ENCODE results near the gene ID2. TPM values are rescaled to one million over a fixed set of nuclear protein-coding genes. Genes with fewer than 3 reads are reported as not detected.

ID2 gene
- polyA plus RNA-seq, 3 donors, result 60.5 to 398 (median 216) TPM

DNA sequence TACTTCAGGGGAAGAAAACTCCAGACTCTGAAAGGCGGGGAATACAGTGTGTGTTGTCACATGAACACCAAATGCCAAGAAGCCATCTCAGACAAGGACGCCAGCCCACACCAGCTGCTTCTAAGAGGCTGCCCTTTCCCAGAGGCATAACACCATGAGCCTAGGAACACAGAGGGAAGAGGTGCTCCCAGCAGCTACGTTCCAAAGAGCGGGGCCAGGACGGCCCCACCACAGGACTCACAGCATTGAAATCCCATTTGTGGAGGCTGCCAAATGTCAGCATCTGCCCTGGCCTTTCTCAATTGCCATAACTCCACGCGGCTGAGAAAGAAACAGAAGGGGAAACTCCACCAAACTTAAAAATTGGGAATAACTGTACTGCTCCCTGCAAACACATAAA, 20.1 kb upstream of the ID2 start:
- 57 to 77% (median 75%) methylated on average over 7 of the region's 7 CpGs for WGBS, 3 donors
- H3K27ac ChIP-seq (ENCODE audit: low read depth, low read length), result no peak overlapping the region

DNA sequence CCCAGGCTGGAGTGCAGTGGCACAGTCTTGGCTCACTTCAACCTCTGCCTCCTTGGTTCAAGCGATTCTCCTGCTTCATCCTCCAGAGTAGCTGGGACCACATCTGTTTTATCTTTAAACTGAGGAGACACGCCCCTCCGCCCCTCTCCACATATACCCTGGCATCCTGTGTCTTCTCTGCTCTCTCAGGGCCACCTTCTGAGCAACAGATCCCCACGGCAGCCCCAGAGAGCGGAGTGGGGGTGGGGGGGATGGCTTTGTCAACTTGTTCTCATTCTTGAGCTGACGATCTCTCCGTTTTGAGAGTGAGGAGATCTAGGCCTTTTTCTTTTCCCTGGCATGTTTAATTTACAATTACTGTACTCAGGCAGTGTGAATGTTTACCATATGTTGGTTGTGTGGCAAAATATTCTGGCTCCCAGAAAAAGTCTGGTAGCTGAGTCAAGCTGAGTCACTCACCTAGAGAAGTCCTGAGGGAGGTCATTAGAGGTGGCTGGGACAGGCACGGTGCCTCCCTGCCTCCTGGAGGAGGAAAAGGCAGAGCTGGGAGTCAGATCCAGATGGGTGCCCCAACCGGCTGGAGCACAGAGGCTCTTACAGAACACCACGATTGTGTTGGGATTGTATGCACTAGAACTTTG, 19.5 kb upstream of the ID2 start:
- H3K27ac ChIP-seq (ENCODE audit: low read depth, low read length), result no peak overlapping the region
- 82 to 84% (median 84%) methylated on average over 10 of the region's 10 CpGs for WGBS, 3 donors

- no peak overlapping the region for H3K27ac ChIP-seq (ENCODE audit: low read depth, low read length)
- WGBS, 3 donors, result 61 to 78% (median 72%) methylated on average over 13 of the region's 13 CpGs
Observed at GRCh38 chr2:8663997-8664396, 17.9 kb upstream of the ID2 start.

GRCh38 chr2:8666581-8666980, 15.3 kb upstream of the ID2 start:
- H3K27ac ChIP-seq (ENCODE audit: low read depth, low read length), result no peak overlapping the region
- 92 to 96% (median 94%) methylated on average over 5 of the region's 5 CpGs for WGBS, 3 donors

DNA sequence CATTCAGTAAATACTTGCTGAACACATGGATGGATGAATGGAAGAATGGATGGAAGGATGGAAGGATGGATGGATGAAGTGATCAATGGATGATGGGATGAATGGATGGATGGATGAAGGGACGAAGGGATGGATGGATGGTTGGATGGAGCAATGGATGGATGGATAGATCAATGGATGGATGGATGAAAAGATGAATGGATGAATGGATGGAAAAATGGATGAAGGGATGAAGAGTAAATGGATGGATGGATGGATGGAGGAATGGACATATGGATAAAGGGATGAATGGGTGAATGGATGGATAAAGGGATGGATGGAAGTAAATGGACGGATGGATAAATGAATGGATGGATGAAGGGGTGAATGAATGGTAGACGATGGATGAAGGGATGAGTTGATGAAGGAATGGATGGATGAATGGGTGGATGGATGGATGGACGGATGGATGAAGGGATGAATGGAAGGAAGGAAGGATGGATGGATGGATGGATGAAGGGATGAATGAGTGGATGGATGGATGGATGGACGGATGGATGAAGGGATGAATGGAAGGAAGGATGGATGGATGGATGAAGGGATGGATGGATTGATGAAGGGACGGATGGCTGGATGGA, 13.9 kb upstream of the ID2 start:
- H3K27ac ChIP-seq (ENCODE audit: low read depth, low read length), result no peak overlapping the region
- 80 to 88% (median 84%) methylated on average over 6 of the region's 6 CpGs for WGBS, 3 donors

GRCh38 chr2:8669157-8669817, 12.6 kb upstream of the ID2 start:
- H3K27ac ChIP-seq (ENCODE audit: low read depth, low read length), result no peak overlapping the region
- WGBS, 3 donors, result 60 to 68% (median 66%) methylated on average over 3 of the region's 3 CpGs

- WGBS, 3 donors, result 95 to 96% (median 96%) methylated on average over 7 of the region's 7 CpGs
Observed at GRCh38 chr2:8670580-8670979, 11.3 kb upstream of the ID2 start.

GRCh38 chr2:8671176-8671575, 10.7 kb upstream of the ID2 start:
- 83 to 88% (median 85%) methylated on average over 8 of the region's 8 CpGs for WGBS, 3 donors

More at GRCh38 chr2:8670580-8670979, 11.3 kb upstream of the ID2 start:
- H3K27ac ChIP-seq (ENCODE audit: low read depth, low read length), result no peak overlapping the region

DNA sequence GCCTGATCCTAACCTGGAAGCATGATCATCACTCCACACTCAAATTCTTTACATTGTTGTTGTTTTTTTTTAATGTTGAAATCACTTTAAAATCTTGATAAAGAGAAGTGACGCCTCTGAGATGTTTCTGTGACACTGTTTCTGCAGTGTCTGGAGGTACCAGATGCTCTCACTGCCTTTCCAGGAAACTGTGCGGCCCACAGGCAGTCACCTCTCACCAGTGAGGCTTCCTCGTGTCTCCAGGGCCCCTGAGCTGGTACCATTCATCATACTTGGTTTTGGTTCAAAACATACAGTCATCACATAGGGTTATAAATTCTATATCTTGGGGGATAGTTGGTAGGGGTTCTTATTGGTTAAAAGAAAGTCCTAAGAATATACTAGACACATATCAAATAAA, 10.1 kb upstream of the ID2 start:
- WGBS, 3 donors, result 88 to 94% (median 89%) methylated on average over 3 of the region's 3 CpGs
- no peak overlapping the region for H3K27ac ChIP-seq (ENCODE audit: low read depth, low read length)

More at GRCh38 chr2:8671176-8671575, 10.7 kb upstream of the ID2 start:
- no peak overlapping the region for H3K27ac ChIP-seq (ENCODE audit: low read depth, low read length)

DNA sequence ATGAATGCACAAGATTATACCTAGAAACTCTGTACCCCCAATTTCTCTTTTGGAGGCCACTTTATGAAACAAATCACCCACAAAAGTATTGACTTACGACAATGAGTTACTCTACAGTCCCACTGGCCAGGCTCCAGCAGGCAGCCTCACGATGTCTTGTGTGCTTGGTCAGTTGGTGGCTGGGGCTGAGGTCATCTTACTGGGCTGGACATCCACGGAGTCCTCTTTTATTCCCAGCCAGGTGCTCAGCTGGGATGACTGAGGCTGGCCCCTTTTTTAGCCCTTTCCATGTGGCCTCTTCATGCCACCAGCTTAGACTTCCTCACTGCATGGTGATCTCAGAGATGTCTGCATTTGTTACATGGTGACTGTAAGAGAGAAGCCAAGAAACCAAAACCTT, 8.9 kb upstream of the ID2 start:
- 72 to 78% (median 73%) methylated on average over 3 of the region's 3 CpGs for WGBS, 3 donors
- H3K27ac ChIP-seq (ENCODE audit: low read depth, low read length), result no peak overlapping the region

DNA sequence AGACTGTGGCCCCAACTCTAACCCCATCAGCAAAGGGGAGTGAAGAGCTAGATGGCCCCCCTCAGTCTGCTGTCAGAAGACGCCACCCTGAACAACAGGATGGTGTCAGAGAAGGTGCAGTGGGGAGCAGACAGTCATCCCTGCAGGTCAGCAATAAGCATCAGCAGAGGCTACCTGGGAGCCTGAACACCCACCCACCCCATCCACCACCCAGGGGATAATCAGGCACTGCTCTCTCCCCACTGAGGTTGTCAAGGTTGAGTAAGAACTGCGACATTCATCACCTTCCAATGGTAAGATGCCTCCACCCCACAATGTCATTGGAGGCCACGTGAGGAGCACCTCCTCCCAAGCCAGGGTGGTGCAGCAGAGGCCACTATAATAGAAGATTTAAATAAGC, 8.5 kb upstream of the ID2 start:
- WGBS, 3 donors, result 90 to 99% (median 99%) methylated on average over 3 of the region's 3 CpGs
- no peak overlapping the region for H3K27ac ChIP-seq (ENCODE audit: low read depth, low read length)

- WGBS, 3 donors, result 95 to 97% (median 96%) methylated on average over 8 of the region's 8 CpGs
- H3K27ac ChIP-seq (ENCODE audit: low read depth, low read length), result no peak overlapping the region
Observed at GRCh38 chr2:8674420-8675009, 7.3 kb upstream of the ID2 start.

DNA sequence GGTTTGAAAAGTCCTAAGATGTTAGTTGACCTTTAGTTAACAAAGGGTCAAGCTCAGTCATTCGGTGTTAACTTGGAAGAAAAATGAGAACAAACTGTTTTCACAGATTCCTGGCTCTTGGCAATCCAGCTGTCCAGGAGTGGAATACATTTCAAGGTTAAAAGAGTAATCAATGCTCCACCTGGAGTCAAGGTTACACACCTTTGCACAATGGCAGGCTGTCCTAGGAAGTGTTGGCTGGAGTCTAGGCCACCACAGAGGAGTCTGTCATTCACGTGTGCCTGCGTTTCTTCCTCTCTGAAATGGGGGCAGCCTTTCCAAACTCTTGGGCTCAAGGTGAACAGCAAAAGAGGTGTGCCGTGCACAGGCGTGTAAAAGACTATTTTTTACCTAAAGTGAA, 6.3 kb upstream of the ID2 start:
- 40 to 97% (median 91%) methylated on average over 5 of the region's 5 CpGs for WGBS, 3 donors
- no peak overlapping the region for H3K27ac ChIP-seq (ENCODE audit: low read depth, low read length)

GRCh38 chr2:8676191-8676920, 5.5 kb upstream of the ID2 start:
- no peak overlapping the region for H3K27ac ChIP-seq (ENCODE audit: low read depth, low read length)
- WGBS, 3 donors, result 18 to 31% (median 20%) methylated on average over 50 to 51 of the region's 51 CpGs

- H3K27ac ChIP-seq (ENCODE audit: low read depth, low read length), result no peak overlapping the region
- WGBS, 3 donors, result 5 to 28% (median 6%) methylated on average over 35 of the region's 35 CpGs
Observed at GRCh38 chr2:8676921-8677645, 4.8 kb upstream of the ID2 start.

DNA sequence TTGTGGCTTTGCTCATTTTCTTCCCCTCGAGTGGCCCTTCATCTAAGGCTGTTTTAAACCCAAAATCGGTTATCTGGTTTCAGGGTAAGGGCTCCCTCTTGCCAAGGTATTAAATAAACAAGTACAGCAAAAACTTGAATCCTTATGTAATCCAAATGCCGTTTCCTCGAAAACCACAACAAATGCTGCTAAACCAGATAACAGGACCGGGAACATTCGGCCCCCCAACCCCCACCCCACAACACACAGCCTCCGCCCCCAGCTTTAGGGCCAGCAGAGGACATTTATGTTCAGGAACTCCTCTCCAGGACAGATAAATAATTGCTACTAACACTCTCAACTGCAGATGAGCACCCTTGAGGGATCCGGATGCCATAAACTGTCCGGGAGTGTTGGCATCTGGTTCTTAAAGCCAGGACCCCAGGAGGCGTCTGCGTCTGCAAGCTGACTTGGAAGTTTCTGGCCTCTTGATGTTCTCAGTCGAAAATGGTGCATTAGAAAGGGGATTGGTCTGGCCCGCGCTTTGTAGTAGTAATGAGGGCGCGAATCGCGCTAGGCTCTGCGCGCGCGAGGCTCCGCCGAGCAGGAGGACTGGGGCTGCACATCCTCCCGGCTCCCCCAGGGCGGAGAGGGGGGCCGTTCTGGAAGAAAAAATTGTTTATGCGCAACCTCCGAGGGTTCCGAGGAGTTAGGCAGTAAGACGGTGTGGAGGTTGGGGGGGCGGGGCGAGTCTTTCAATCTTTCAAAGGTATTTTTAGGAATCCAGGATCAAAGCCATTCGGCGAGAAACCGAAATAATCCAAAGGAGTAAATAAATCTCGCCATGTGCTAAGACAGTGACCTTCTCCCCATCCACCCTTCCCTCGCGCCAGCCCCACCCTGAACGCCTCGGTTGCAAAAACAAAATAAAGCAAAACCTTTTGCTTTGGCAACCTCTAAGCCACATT, 3.9 kb upstream of the ID2 start:
- H3K27ac ChIP-seq (ENCODE audit: low read depth, low read length), result no peak overlapping the region
- 0 to 4% (median 2%) methylated on average over 41 of the region's 41 CpGs for WGBS, 3 donors
